ENCODE measurements around the gene TMA7. TPM values are rescaled to one million over a fixed set of nuclear protein-coding genes. Genes with fewer than 3 reads are reported as not detected.

The TMA7 gene
- total and polyA plus RNA-seq, 2 of the 13 experiments (the other 11 are each of a cell fraction or from before 2014, with no cell fraction given) = 100 to 486 TPM

DNA sequence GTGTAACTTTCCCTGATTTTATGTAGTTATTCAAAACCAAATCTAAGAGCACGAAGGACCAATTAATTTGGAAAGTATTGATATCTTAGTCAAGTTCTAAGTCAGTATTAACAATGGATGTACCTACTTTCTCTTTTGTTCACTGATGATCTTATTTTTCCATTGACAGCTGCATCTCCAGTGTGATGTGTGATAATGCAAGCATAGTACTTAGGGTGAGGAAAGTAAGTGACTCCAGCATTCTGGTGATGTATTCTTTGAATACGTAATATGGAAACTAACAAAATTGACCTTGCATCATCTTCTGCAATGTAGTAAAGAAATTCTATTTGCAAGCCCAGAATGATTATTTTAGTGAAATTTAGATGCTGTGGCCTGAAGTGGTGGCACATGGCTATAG, 45.7 kb upstream of the TMA7 start:
- no peak overlapping the region for H3K9ac ChIP-seq (ENCODE audit: insufficient read depth, low read depth, low read length)
- no peak overlapping the region for H2AFZ ChIP-seq (ENCODE audit: low read length)
- DNase-seq (ENCODE audit: low spot score) = no peak
- TF ChIP-seq ZBTB7A (CRISPR knock-in tag; IDR thresholded peaks at IDR 0.05) = no peak
- TF ChIP-seq PCBP1 (IDR thresholded peaks at IDR 0.05; ENCODE audit: borderline replicate concordance, low read depth, low read length) = no peak
- TF ChIP-seq ZNF614 (CRISPR knock-in tag; IDR thresholded peaks at IDR 0.05; ENCODE audit: borderline replicate concordance) = no peak
- no peak for TF ChIP-seq PRDM15 (CRISPR knock-in tag; IDR thresholded peaks at IDR 0.05)
- TF ChIP-seq HES4 (CRISPR knock-in tag; IDR thresholded peaks at IDR 0.05; ENCODE audit: borderline replicate concordance) = no peak
- TF ChIP-seq ZNF282 (IDR thresholded peaks at IDR 0.05; ENCODE audit: partially characterized antibody) = no peak
- no peak for TF ChIP-seq KDM5B (CRISPR knock-in tag; IDR thresholded peaks at IDR 0.05; ENCODE audit: borderline replicate concordance)
- no peak for TF ChIP-seq ZFP90 (CRISPR knock-in tag; IDR thresholded peaks at IDR 0.05; ENCODE audit: borderline replicate concordance)
- TF ChIP-seq ZNF615 (CRISPR knock-in tag; IDR thresholded peaks at IDR 0.05; ENCODE audit: borderline replicate concordance) = no peak
- TF ChIP-seq, protein P1, sequence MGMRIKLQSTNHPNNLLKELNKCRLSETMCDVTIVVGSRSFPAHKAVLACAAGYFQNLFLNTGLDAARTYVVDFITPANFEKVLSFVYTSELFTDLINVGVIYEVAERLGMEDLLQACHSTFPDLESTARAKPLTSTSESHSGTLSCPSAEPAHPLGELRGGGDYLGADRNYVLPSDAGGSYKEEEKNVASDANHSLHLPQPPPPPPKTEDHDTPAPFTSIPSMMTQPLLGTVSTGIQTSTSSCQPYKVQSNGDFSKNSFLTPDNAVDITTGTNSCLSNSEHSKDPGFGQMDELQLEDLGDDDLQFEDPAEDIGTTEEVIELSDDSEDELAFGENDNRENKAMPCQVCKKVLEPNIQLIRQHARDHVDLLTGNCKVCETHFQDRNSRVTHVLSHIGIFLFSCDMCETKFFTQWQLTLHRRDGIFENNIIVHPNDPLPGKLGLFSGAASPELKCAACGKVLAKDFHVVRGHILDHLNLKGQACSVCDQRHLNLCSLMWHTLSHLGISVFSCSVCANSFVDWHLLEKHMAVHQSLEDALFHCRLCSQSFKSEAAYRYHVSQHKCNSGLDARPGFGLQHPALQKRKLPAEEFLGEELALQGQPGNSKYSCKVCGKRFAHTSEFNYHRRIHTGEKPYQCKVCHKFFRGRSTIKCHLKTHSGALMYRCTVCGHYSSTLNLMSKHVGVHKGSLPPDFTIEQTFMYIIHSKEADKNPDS (CRISPR knock-in tag; IDR thresholded peaks at IDR 0.05) = no peak
- TF ChIP-seq MIXL1 (CRISPR knock-in tag; IDR thresholded peaks at IDR 0.05) = no peak
- TF ChIP-seq ZNF180 (CRISPR knock-in tag; IDR thresholded peaks at IDR 0.05; ENCODE audit: borderline replicate concordance, low read depth) = no peak
- TF ChIP-seq KDM5A (IDR thresholded peaks at IDR 0.05; ENCODE audit: borderline replicate concordance, low read length) = no peak
- no peak for TF ChIP-seq POLR2AphosphoS5 (IDR thresholded peaks at IDR 0.05; ENCODE audit: low read depth, low read length)
- TF ChIP-seq ZNF44 (CRISPR knock-in tag; IDR thresholded peaks at IDR 0.05) = no peak
- no peak overlapping the region for H3K4me2 ChIP-seq (ENCODE audit: low read depth, low read length)
- no peak overlapping the region for H3K27ac ChIP-seq (ENCODE audit: extremely low read length, insufficient read depth, low read length)
- H3K9me3 ChIP-seq (ENCODE audit: low read length) = no peaks in the 10 kb centered on the region
- H3K4me1 ChIP-seq (ENCODE audit: insufficient read depth, low read length) = peaks cover 20% of the 10 kb centered on the region
- in situ Hi-C loops (cut with HindIII; ENCODE audit: extremely low pct_ligation_motif_present, low pct_unique_long_range_greater_than_20kb) (no loop called here), intact Hi-C loops (cut with micrococcal nuclease; ENCODE audit: unreplicated experiment) (no loop called here)
- no peak for FAIRE-seq
- ATAC-seq = no peak
- no peaks in the 10 kb centered on the region; a peak in 1 of 5 replicates for H3K27me3 ChIP-seq (ENCODE audit: control insufficient read depth in 1 of 2, insufficient read depth in 2 of 2, low read length in 2 of 2)
- H3K36me3 ChIP-seq (replicated peaks in 1 of 2; ENCODE audit: control insufficient read depth in 1 of 2, insufficient read depth in 2 of 2, low read length in 2 of 2) = no peaks in the 10 kb centered on the region
- peaks cover 4% of the 10 kb centered on the region; the same call in 1 of the 2 replicates for H4K20me1 ChIP-seq (ENCODE audit: insufficient read depth, low read length)
- ChIA-PET POLR2A (interaction anchor here (0.9 kb wide), 1 partner anchor 42 kb away, joined by 3 read pairs; no protein-coding TSS in a partner anchor), CTCF (ENCODE audit: low intra/inter-chr PET ratio, low total read pairs) (no interaction called here)
- no peak overlapping the region for H3K4me3 ChIP-seq (replicated peaks in 1 of 3; ENCODE audit: insufficient read depth in 1 of 3, low read depth in 2 of 3, low read length in 3 of 3)
- WGBS (ENCODE audit: low lambda C conversion rate) = 42% methylated on average over 2 of the region's 2 CpGs
- no peaks in the 10 kb centered on the region for H3K79me2 ChIP-seq (ENCODE audit: insufficient read depth, low read length)
- no TSS peak for BruUV-seq (replicated peaks)
